ENCODE results near the gene RXRB. TPM values are rescaled to one million over a fixed set of nuclear protein-coding genes. Genes with fewer than 3 reads are reported as not detected.
A peak's percentile ranks its signal among the peaks of the same experiment; 100 is the strongest.

Gene RXRB
- polyA plus RNA-seq, 3 donors, result 4.5 to 74.5 (median 5.1) TPM

DNA sequence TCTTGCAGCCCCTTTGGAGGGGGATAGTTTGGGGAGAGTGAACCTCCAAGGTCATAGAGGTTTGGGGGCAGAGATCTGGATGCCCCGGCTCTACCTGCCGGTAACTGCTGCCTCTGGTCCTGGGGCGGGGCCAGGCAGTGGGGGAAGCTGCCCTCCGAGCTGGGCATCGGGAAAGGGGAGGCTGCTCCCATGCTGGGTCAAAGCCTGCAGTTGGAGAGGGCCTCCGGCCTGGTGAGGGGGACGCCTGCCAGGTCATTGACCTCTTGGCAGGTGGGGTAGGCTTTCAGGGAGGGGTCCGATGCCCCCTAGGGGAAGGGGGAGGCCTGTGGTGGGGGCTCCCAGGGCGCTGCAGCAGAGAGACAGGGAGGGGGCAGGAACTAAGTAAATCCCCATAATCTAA, 15.3 kb downstream of the RXRB start:
- peaks cover 12 to 13% of the 10 kb centered on the region in 2 donors for H3K36me3 Mint-ChIP-seq
- Histone ChIP-seq H3K27me3 (ENCODE audit: control insufficient read depth in 2 of 2, insufficient read depth in 2 of 2, low read length in 2 of 2) (peaks cover under 1 to 22% of the 10 kb centered on the region in 2 donors), H3K4me1 (ENCODE audit: control insufficient read depth in 1 of 2, insufficient read depth in 2 of 2, low read length in 2 of 2) (peaks cover 0 to 6% of the 10 kb centered on the region in 2 donors), H3K27ac (ENCODE audit: low read depth in 1 of 2, low read length in 2 of 2) (no peak overlapping the region), H4K20me1 (ENCODE audit: insufficient read depth, low read length) (no peaks in the 10 kb centered on the region), H3K79me2 (ENCODE audit: insufficient read depth, low read length) (no peaks in the 10 kb centered on the region), H3K4me2 (replicated peaks; ENCODE audit: extremely low read depth, low read length, poor library complexity, severe bottlenecking) (no peak overlapping the region), H3K9ac (ENCODE audit: insufficient read depth, low read length, poor library complexity, severe bottlenecking) (no peak overlapping the region), H3K36me3 (replicated peaks in 1 of 2; ENCODE audit: control insufficient read depth in 1 of 2, insufficient read depth in 2 of 2, low read length in 2 of 2) (no peaks in the 10 kb centered on the region), H3K9me3 (replicated peaks in 1 of 2; ENCODE audit: control insufficient read depth in 1 of 2, insufficient read depth in 1 of 2, low read length in 2 of 2) (peaks cover 7% of the 10 kb centered on the region in 2 donors), H3K4me3 (replicated peaks in 1 of 3; ENCODE audit: low read depth in 2 of 3, low read length in 3 of 3) (no peak overlapping the region), H2AFZ (ENCODE audit: insufficient read depth, low read depth, low read length, poor library complexity, severe bottlenecking) (no peak overlapping the region)
- TF ChIP-seq, protein P1, sequence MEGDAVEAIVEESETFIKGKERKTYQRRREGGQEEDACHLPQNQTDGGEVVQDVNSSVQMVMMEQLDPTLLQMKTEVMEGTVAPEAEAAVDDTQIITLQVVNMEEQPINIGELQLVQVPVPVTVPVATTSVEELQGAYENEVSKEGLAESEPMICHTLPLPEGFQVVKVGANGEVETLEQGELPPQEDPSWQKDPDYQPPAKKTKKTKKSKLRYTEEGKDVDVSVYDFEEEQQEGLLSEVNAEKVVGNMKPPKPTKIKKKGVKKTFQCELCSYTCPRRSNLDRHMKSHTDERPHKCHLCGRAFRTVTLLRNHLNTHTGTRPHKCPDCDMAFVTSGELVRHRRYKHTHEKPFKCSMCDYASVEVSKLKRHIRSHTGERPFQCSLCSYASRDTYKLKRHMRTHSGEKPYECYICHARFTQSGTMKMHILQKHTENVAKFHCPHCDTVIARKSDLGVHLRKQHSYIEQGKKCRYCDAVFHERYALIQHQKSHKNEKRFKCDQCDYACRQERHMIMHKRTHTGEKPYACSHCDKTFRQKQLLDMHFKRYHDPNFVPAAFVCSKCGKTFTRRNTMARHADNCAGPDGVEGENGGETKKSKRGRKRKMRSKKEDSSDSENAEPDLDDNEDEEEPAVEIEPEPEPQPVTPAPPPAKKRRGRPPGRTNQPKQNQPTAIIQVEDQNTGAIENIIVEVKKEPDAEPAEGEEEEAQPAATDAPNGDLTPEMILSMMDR (IDR thresholded peaks at IDR 0.05), result no peak
- 96% methylated on average over 7 of the region's 9 CpGs for WGBS (ENCODE audit: insufficient coverage)
- peaks cover 8% of the 10 kb centered on the region for H3K4me1 Mint-ChIP-seq
- peaks cover 22 to 42% (median 29%) of the 10 kb centered on the region in 3 donors for H3K27me3 Mint-ChIP-seq (ENCODE audit: low read depth in 3 of 3)
- intact Hi-C loops (cut with micrococcal nuclease), result no loop called here
- H3K27ac Mint-ChIP-seq, result no peak overlapping the region
- no peak overlapping the region for H3K4me3 Mint-ChIP-seq
- peaks cover 14 to 26% (median 19%) of the 10 kb centered on the region in 7 donors for H3K9me3 Mint-ChIP-seq
- DNase-seq, result no peak

DNA sequence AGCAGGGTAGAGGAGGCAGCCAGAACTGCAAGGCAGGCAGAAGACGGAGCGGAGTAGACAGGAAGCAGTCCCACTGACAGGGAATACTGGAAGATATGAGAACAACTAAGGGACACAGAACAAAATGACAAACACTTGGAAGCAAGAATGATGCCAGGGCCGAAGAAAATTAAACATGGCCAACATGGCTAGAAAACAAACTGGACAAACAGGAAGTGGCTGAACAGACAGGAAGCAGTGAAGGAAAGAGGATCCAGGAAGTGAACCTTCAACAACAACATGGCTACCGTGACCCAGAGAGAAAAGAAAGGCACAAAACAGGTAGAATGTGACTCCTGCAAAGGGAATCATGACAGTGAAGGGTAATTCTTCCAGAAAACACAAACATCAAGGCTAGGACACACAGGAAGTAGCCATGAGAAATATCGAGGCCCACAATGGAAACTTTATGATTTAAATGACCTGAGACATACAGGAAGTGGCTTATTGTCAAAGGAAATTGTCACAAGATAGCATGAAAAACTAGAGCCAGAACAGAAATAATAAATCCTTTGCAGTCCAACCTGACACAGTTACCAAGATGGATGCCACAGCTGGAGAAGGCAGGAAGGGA, 17.3 kb downstream of the RXRB start:
- Mint-ChIP-seq H3K36me3 (peaks cover 12 to 13% of the 10 kb centered on the region in 2 donors), H3K4me1 (peaks cover 8% of the 10 kb centered on the region), H3K4me3 (peak overlapping the region; percentile 65 to 87), H3K27me3 (ENCODE audit: low read depth in 3 of 3) (peaks cover 16 to 36% (median 17%) of the 10 kb centered on the region in 3 donors), H3K27ac (peak overlapping the region in 6 of 7 donors; percentile 21 to 70 (median 52)), H3K9me3 (peaks cover 14 to 25% (median 19%) of the 10 kb centered on the region in 7 donors)
- peak in 2 of 3 donors; percentile 35 to 44 for DNase-seq
- no CpG with 5 or more reads among the region's 5 CpGs for WGBS (ENCODE audit: insufficient coverage)
- Histone ChIP-seq H4K20me1 (ENCODE audit: insufficient read depth, low read length) (no peaks in the 10 kb centered on the region), H3K4me2 (replicated peaks; ENCODE audit: extremely low read depth, low read length, poor library complexity, severe bottlenecking) (peak overlapping the region; percentile 40), H3K79me2 (ENCODE audit: insufficient read depth, low read length) (no peaks in the 10 kb centered on the region), H3K27ac (ENCODE audit: low read depth in 1 of 2, low read length in 2 of 2) (peak overlapping the region in 1 of 2 donors; percentile 17), H2AFZ (ENCODE audit: insufficient read depth, low read depth, low read length, poor library complexity, severe bottlenecking) (peak overlapping the region; percentile 75), H3K4me1 (ENCODE audit: control insufficient read depth in 1 of 2, insufficient read depth in 2 of 2, low read length in 2 of 2) (peaks cover 0 to 6% of the 10 kb centered on the region in 2 donors), H3K9ac (ENCODE audit: insufficient read depth, low read length, poor library complexity, severe bottlenecking) (no peak overlapping the region), H3K9me3 (replicated peaks in 1 of 2; ENCODE audit: control insufficient read depth in 1 of 2, insufficient read depth in 1 of 2, low read length in 2 of 2) (peaks cover 7% of the 10 kb centered on the region in 2 donors), H3K36me3 (replicated peaks in 1 of 2; ENCODE audit: control insufficient read depth in 1 of 2, insufficient read depth in 2 of 2, low read length in 2 of 2) (no peaks in the 10 kb centered on the region), H3K4me3 (replicated peaks in 1 of 3; ENCODE audit: low read depth in 2 of 3, low read length in 3 of 3) (peak overlapping the region in 2 of 3 experiments; percentile 26 to 57), H3K27me3 (ENCODE audit: control insufficient read depth in 2 of 2, insufficient read depth in 2 of 2, low read length in 2 of 2) (peaks cover 0 to 10% of the 10 kb centered on the region in 2 donors)
- TF ChIP-seq, protein P1 (IDR thresholded peaks at IDR 0.05), result no peak
- intact Hi-C loops (cut with micrococcal nuclease), result no loop called here
